SK-N-SH treated with all-trans-retinoic acid at 6 μM for 48 hours (cell line): ENCODE data around the gene CLDN5.

Experiments
- CSDC2 ChIP-seq: fragments of 250-450 bp; sonication (Bioruptor Pico); IDR thresholded peaks from 2 replicates; pipeline ENCODE4 v1.5.0; 2020; ENCODE audit warnings: mild to moderate bottlenecking, moderate library complexity
- ESRRG ChIP-seq: fragments of 250-450 bp; sonication (Bioruptor Pico); IDR thresholded peaks from 2 replicates; pipeline ENCODE4 v1.6.1; 2021; ENCODE audit warnings: mild to moderate bottlenecking
- GLIS3 ChIP-seq: fragments of 250-450 bp; sonication (Bioruptor Pico); IDR thresholded peaks from 2 replicates; pipeline ENCODE4 v1.5.0; 2020; ENCODE audit warnings: mild to moderate bottlenecking, moderate library complexity
- OSR1 ChIP-seq: fragments of 250-450 bp; sonication (Bioruptor Pico); IDR thresholded peaks from 2 replicates; pipeline ENCODE4 v1.8.0; 2022; ENCODE audit warnings: moderate library complexity, mild to moderate bottlenecking, inconsistent platforms
- PATZ1 ChIP-seq: fragments of 250-450 bp; sonication (Bioruptor Pico); IDR thresholded peaks from 2 replicates; pipeline ENCODE4 v1.8.0; 2020; ENCODE audit warnings: mild to moderate bottlenecking, moderate library complexity, borderline replicate concordance
- RARB ChIP-seq: fragments of 250-450 bp; sonication (Bioruptor Pico); IDR thresholded peaks from 2 replicates; pipeline ENCODE4 v1.8.0; 2021; ENCODE audit warnings: mild to moderate bottlenecking, moderate library complexity
- SNAI2 ChIP-seq: fragments of 250-450 bp; sonication (Bioruptor Pico); IDR thresholded peaks from 2 replicates; pipeline ENCODE4 v1.5.0; 2020; ENCODE audit warnings: mild to moderate bottlenecking, moderate library complexity
- ZC3H10 ChIP-seq: fragments of 250-450 bp; sonication (Bioruptor Pico); IDR thresholded peaks from 2 replicates; pipeline ENCODE4 v1.5.1; 2021; ENCODE audit warnings: mild to moderate bottlenecking, moderate library complexity
- ZFP3 ChIP-seq: fragments of 250-450 bp; sonication (Bioruptor Pico); IDR thresholded peaks from 2 replicates; pipeline ENCODE4 v1.5.0; 2020; ENCODE audit warnings: mild to moderate bottlenecking, moderate library complexity
- ZNF565 ChIP-seq: fragments of 450-650 bp; formaldehyde crosslinking; conservative IDR thresholded peaks from 2 replicates; pipeline ENCODE4 v1.5.0; 2020; ENCODE audit warnings: low read depth, mild to moderate bottlenecking, moderate library complexity
- TF ChIP-seq, protein P1 (sequence below): fragments of 250-450 bp; sonication (Bioruptor Pico); IDR thresholded peaks from 2 replicates; pipeline ENCODE4 v1.5.0; 2020; ENCODE audit warnings: mild to moderate bottlenecking, moderate library complexity

GRCh38 chr22:19555651-19556050, 31.4 kb upstream of the CLDN5 start:
- TF ChIP-seq ZFP3 (CRISPR knock-in tag) = no peak
- no peak for TF ChIP-seq ESRRG
- no peak for TF ChIP-seq CSDC2 (CRISPR knock-in tag)
- TF ChIP-seq OSR1 (CRISPR knock-in tag) = no peak
- no peak for TF ChIP-seq GLIS3 (CRISPR knock-in tag)
- no peak for TF ChIP-seq PATZ1 (CRISPR knock-in tag)
- TF ChIP-seq ZC3H10 (CRISPR knock-in tag) = no peak
- no peak for TF ChIP-seq ZNF565
- no peak for TF ChIP-seq RARB
- TF ChIP-seq, protein P1, sequence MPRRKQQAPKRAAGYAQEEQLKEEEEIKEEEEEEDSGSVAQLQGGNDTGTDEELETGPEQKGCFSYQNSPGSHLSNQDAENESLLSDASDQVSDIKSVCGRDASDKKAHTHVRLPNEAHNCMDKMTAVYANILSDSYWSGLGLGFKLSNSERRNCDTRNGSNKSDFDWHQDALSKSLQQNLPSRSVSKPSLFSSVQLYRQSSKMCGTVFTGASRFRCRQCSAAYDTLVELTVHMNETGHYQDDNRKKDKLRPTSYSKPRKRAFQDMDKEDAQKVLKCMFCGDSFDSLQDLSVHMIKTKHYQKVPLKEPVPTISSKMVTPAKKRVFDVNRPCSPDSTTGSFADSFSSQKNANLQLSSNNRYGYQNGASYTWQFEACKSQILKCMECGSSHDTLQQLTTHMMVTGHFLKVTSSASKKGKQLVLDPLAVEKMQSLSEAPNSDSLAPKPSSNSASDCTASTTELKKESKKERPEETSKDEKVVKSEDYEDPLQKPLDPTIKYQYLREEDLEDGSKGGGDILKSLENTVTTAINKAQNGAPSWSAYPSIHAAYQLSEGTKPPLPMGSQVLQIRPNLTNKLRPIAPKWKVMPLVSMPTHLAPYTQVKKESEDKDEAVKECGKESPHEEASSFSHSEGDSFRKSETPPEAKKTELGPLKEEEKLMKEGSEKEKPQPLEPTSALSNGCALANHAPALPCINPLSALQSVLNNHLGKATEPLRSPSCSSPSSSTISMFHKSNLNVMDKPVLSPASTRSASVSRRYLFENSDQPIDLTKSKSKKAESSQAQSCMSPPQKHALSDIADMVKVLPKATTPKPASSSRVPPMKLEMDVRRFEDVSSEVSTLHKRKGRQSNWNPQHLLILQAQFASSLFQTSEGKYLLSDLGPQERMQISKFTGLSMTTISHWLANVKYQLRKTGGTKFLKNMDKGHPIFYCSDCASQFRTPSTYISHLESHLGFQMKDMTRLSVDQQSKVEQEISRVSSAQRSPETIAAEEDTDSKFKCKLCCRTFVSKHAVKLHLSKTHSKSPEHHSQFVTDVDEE (CRISPR knock-in tag) = no peak
- no peak for TF ChIP-seq SNAI2
